Umbilical cord (tissue), 2 donors: ENCODE results near the gene CCDC154. TPM values are rescaled to one million over a fixed set of nuclear protein-coding genes. Genes with fewer than 3 reads are reported as not detected.
A peak's percentile ranks its signal among the peaks of the same experiment; 100 is the strongest.
"Not testable (repeated sequence)": the region's sequence is repeated elsewhere in the genome, so short reads cannot be mapped to it uniquely, and the experiment has no call there.

ENCODE experiments used
- DNase-seq: peaks from one replicate; pipeline ENCODE4 v3.0.0-alpha.2; 2015; ENCODE audit warnings: low spot score
- total RNA-seq: library from RNA; depleted of rRNA; stranded (reverse); fragments of >200 nt; gene quantifications from one replicate; pipeline ENCODE4 v1.2.3, GENCODE V29; 2014; ENCODE audit warnings: low replicate concordance; ENCODE audit not compliant: insufficient read depth

Gene CCDC154
- total RNA-seq, 1 donor from 2014 or later, result 0.48 TPM

- no peak for DNase-seq
Observed at GRCh38 chr16:1474082-1474795, 29.9 kb upstream of the CCDC154 start.

- no peak for DNase-seq
Observed at GRCh38 chr16:1472974-1473373, 28.6 kb upstream of the CCDC154 start.

- DNase-seq, result no peak
Observed at GRCh38 chr16:1471569-1472194, 27.3 kb upstream of the CCDC154 start.

GRCh38 chr16:1470481-1471251 is 26.3 kb upstream of the CCDC154 start:
- no peak for DNase-seq

- DNase-seq, result no peak
Observed at GRCh38 chr16:1469693-1470201, 25.4 kb upstream of the CCDC154 start.

- not testable (repeated sequence) for DNase-seq
Observed at GRCh38 chr16:1469141-1469540, 24.8 kb upstream of the CCDC154 start.

GRCh38 chr16:1468426-1468810 is 24.1 kb upstream of the CCDC154 start:
- no peak for DNase-seq

- no peak for DNase-seq
Observed at GRCh38 chr16:1466968-1467521, 22.7 kb upstream of the CCDC154 start.

- DNase-seq, result no peak
Observed at GRCh38 chr16:1466054-1466453, 21.7 kb upstream of the CCDC154 start.

- no peak for DNase-seq
Observed at GRCh38 chr16:1465567-1465915, 21.2 kb upstream of the CCDC154 start.

GRCh38 chr16:1464894-1465566 is 20.7 kb upstream of the CCDC154 start:
- DNase-seq, result no peak

GRCh38 chr16:1464196-1464893 is 20.0 kb upstream of the CCDC154 start:
- DNase-seq, result no peak

- peak; percentile 85 for DNase-seq
Observed at GRCh38 chr16:1461146-1461545, 16.8 kb upstream of the CCDC154 start.

GRCh38 chr16:1460602-1461138 is 16.3 kb upstream of the CCDC154 start:
- no peak for DNase-seq

GRCh38 chr16:1459967-1460366 is 15.6 kb upstream of the CCDC154 start:
- DNase-seq, result peak; percentile 11

GRCh38 chr16:1458977-1459341 is 14.6 kb upstream of the CCDC154 start:
- no peak for DNase-seq

- DNase-seq, result no peak
Observed at GRCh38 chr16:1458336-1458976, 14.1 kb upstream of the CCDC154 start.

GRCh38 chr16:1457489-1458245 is 13.3 kb upstream of the CCDC154 start:
- no peak for DNase-seq

GRCh38 chr16:1456951-1457350 is 12.6 kb upstream of the CCDC154 start:
- DNase-seq, result no peak
